H1 (cell line): ENCODE data around the gene ADAMTS4. TPM values are rescaled to one million over a fixed set of nuclear protein-coding genes. Genes with fewer than 3 reads are reported as not detected.

Source experiments
- CTCF ChIA-PET: fragments of 300-600 bp; sonication (Branson Sonifier 250); formaldehyde crosslinking; loops from one replicate; lab custom pipeline; 2021; ENCODE audit not compliant: partially characterized antibody; lab: Charles Lee
- POLR2A ChIA-PET: fragments of 300-600 bp; sonication (Branson Sonifier 250); formaldehyde crosslinking; loops from one replicate; lab custom pipeline; 2021; ENCODE audit warnings: inconsistent platforms; ENCODE audit not compliant: partially characterized antibody; lab: Charles Lee
- DNase-seq, 2 experiments: peaks; one replicate each; pipeline versions ENCODE4 v3.0.0 to v3.0.0-alpha.2; 2010 to 2022; ENCODE audit warnings: low spot score in 2 of 2, low read depth in 1 of 2, mixed read lengths in 1 of 2
- FAIRE-seq: peaks from 2 replicates; lab custom pipeline; 2011; peaks lifted over from hg19 to GRCh38; lab: Jason Lieb, UNC
- H2AFZ ChIP-seq: 2 replicates; pipeline ENCODE4 v1.8.1; 2012; ENCODE audit warnings: low read length, inconsistent platforms
- H2AK5ac ChIP-seq: 2 replicates; pipeline ENCODE4 v1.6.1; 2013; ENCODE audit warnings: low read depth, low read length
- H2BK120ac ChIP-seq: replicated peaks from 2 replicates; pipeline ENCODE3; 2013; ENCODE audit warnings: low read depth, low read length, inconsistent platforms
- H2BK12ac ChIP-seq: 2 replicates; pipeline ENCODE4 v1.6.1; 2013; ENCODE audit warnings: low read depth, low read length
- H2BK15ac ChIP-seq: 2 replicates; pipeline ENCODE4 v1.6.1; 2013; ENCODE audit warnings: low read length
- H2BK20ac ChIP-seq: 2 replicates; pipeline ENCODE4 v1.6.1; 2013; ENCODE audit warnings: low read length
- H2BK5ac ChIP-seq: 2 replicates; pipeline ENCODE4 v1.6.1; 2013; ENCODE audit warnings: low read depth, low read length
- H3K14ac ChIP-seq: 2 replicates; pipeline ENCODE4 v1.6.1; 2013; ENCODE audit warnings: inconsistent platforms; ENCODE audit not compliant: insufficient read length
- H3K18ac ChIP-seq: 2 replicates; pipeline ENCODE4 v1.6.1; 2013; ENCODE audit warnings: low read length; ENCODE audit errors: extremely low read depth
- H3K23ac ChIP-seq: 2 replicates; pipeline ENCODE4 v1.6.1; 2013; ENCODE audit warnings: inconsistent platforms; ENCODE audit not compliant: insufficient read length
- H3K23me2 ChIP-seq: 2 replicates; pipeline ENCODE4 v1.6.1; 2013; ENCODE audit warnings: low read depth, low read length
- H3K27ac ChIP-seq: 2 replicates; pipeline ENCODE4 v1.6.1; 2011; ENCODE audit warnings: low read depth, low read length, inconsistent platforms
- H3K27me3 ChIP-seq, 4 experiments: replicated peaks in 1 of 4; 1 replicate in 1 of 4; 2 replicates in 3 of 4; pipeline versions ENCODE4 v1.6.1 to v1.8.1; 2011 to 2013; ENCODE audit warnings: low read length in 3 of 4, mild to moderate bottlenecking in 3 of 4, inconsistent platforms in 2 of 4, mixed read lengths in 2 of 4, moderate library complexity in 1 of 4; ENCODE audit not compliant: control insufficient read depth in 3 of 4, insufficient read depth in 3 of 4; ENCODE audit errors: extremely low read depth in 1 of 4
- H3K36me3 ChIP-seq, 4 experiments: 2 replicates each; pipeline versions ENCODE4 v1.6.1 to v1.8.1; 2011 to 2013; ENCODE audit warnings: mild to moderate bottlenecking in 4 of 4, low read length in 3 of 4, moderate library complexity in 2 of 4, control low read depth in 1 of 4, inconsistent platforms in 1 of 4; ENCODE audit not compliant: insufficient read depth in 4 of 4, control insufficient read depth in 2 of 4
- H3K4ac ChIP-seq: replicated peaks from 2 replicates; pipeline ENCODE3; 2013; ENCODE audit warnings: low read length, low read depth, mixed read lengths, inconsistent platforms; ENCODE audit not compliant: insufficient read length
- H3K4me1 ChIP-seq, 4 experiments: replicated peaks in 1 of 4; 1 replicate in 1 of 4; 2 replicates in 3 of 4; pipeline versions ENCODE4 v1.6.1 to v1.8.1; 2011 to 2013; ENCODE audit warnings: low read length in 3 of 4, inconsistent platforms in 2 of 4, mixed read lengths in 1 of 4; ENCODE audit not compliant: insufficient read depth in 4 of 4, control insufficient read depth in 3 of 4
- H3K4me2 ChIP-seq, 2 experiments: 2 replicates each; pipeline versions ENCODE4 v1.6.1 to v1.8.1; 2011 to 2013; ENCODE audit warnings: low read depth in 2 of 2, low read length in 2 of 2, control low read depth in 1 of 2, inconsistent platforms in 1 of 2, mild to moderate bottlenecking in 1 of 2; ENCODE audit not compliant: insufficient read depth in 1 of 2
- H3K4me3 ChIP-seq, 4 experiments: fragments of 200-600, 300-600 bp in 1 of 4; sonication (generic), shearing (Covaris generic), sonication (Bioruptor Twin) in 1 of 4; 2 replicates each; pipeline versions ENCODE4 v1.5.1 to v1.8.1; 2011 to 2016; ENCODE audit warnings: low read length in 4 of 4, low read depth in 3 of 4, control low read depth in 2 of 4, inconsistent platforms in 2 of 4, mild to moderate bottlenecking in 2 of 4, mixed read lengths in 1 of 4, moderate library complexity in 1 of 4; ENCODE audit not compliant: insufficient read depth in 2 of 4; ENCODE audit errors: extremely low read depth in 1 of 4
- H3K56ac ChIP-seq: replicated peaks from 2 replicates; pipeline ENCODE3; 2013; ENCODE audit warnings: low read depth, mild to moderate bottlenecking, mixed read lengths, low read length, inconsistent platforms; ENCODE audit not compliant: insufficient read length
- H3K79me1 ChIP-seq: 2 replicates; pipeline ENCODE4 v1.6.1; 2013; ENCODE audit warnings: low read depth, low read length, control low read depth
- H3K79me2 ChIP-seq, 2 experiments: 2 replicates each; pipeline versions ENCODE4 v1.6.1 to v1.8.1; 2012 to 2013; ENCODE audit warnings: low read length in 2 of 2, mild to moderate bottlenecking in 2 of 2, inconsistent platforms in 1 of 2; ENCODE audit not compliant: insufficient read depth in 2 of 2, control insufficient read depth in 1 of 2
- H3K9ac ChIP-seq, 4 experiments: replicated peaks in 1 of 4; 1 replicate in 1 of 4; 2 replicates in 3 of 4; pipeline versions ENCODE4 v1.6.1 to v1.8.1; 2011 to 2013; ENCODE audit warnings: low read depth in 3 of 4, low read length in 3 of 4, control low read depth in 2 of 4, mild to moderate bottlenecking in 2 of 4, moderate library complexity in 2 of 4, inconsistent platforms in 1 of 4; ENCODE audit errors: extremely low read depth in 1 of 4
- H3K9me3 ChIP-seq, 2 experiments: 2 replicates each; pipeline versions ENCODE4 v1.6.1 to v1.8.1; 2012 to 2013; ENCODE audit warnings: mild to moderate bottlenecking in 2 of 2, moderate library complexity in 2 of 2, control low read depth in 1 of 2, inconsistent platforms in 1 of 2, low read depth in 1 of 2, low read length in 1 of 2, mixed read lengths in 1 of 2; ENCODE audit not compliant: insufficient read depth in 2 of 2
- H4K20me1 ChIP-seq, 2 experiments: replicated peaks in 1 of 2; 2 replicates each; pipeline versions ENCODE3 to v1.8.1; 2011 to 2013; ENCODE audit warnings: inconsistent platforms in 2 of 2, low read length in 2 of 2, mild to moderate bottlenecking in 1 of 2; ENCODE audit not compliant: insufficient read depth in 2 of 2, control insufficient read depth in 1 of 2
- H4K5ac ChIP-seq: 2 replicates; pipeline ENCODE4 v1.6.1; 2013; ENCODE audit warnings: low read length, low read depth, mixed read lengths, inconsistent platforms; ENCODE audit not compliant: insufficient read length
- H4K8ac ChIP-seq: 2 replicates; pipeline ENCODE4 v1.8.0; 2013; ENCODE audit warnings: mild to moderate bottlenecking, moderate library complexity, low read length, inconsistent platforms; ENCODE audit not compliant: insufficient read depth; ENCODE audit errors: extremely low read depth
- H4K91ac ChIP-seq: replicated peaks from 2 replicates; pipeline ENCODE3; 2013; ENCODE audit warnings: low read length, mixed read lengths, inconsistent platforms; ENCODE audit not compliant: insufficient read length
- CBX8 ChIP-seq: fragments of 300-800, 300-1000 bp; sonication (generic); IDR thresholded peaks from 2 replicates; pipeline ENCODE4 v1.7.1; 2016; ENCODE audit warnings: low read depth, low read length, borderline replicate concordance
- EZH2 ChIP-seq: fragments of 200-600 bp; sonication (generic); IDR thresholded peaks from 2 replicates; pipeline ENCODE4 v1.7.1; 2012; ENCODE audit warnings: low read depth, mild to moderate bottlenecking, moderate library complexity, low read length, inconsistent platforms; ENCODE audit not compliant: severe bottlenecking
- JUN ChIP-seq: IDR thresholded peaks from 2 replicates; pipeline ENCODE4 v1.6.1; 2011; ENCODE audit warnings: low read depth, mild to moderate bottlenecking, improper control_type of control experiment, low read length
- JUND ChIP-seq: IDR thresholded peaks from 2 replicates; pipeline ENCODE4 v1.6.1; 2011; ENCODE audit warnings: mild to moderate bottlenecking, improper control_type of control experiment, low read length
- MAFK ChIP-seq: IDR thresholded peaks from 2 replicates; pipeline ENCODE4 v1.6.1; 2012; ENCODE audit warnings: low read depth, mild to moderate bottlenecking, improper control_type of control experiment, low read length
- NANOG ChIP-seq: IDR thresholded peaks from 2 replicates; pipeline ENCODE4 v1.6.1; 2011; ENCODE audit warnings: low read length, low read depth, mild to moderate bottlenecking, inconsistent platforms; ENCODE audit not compliant: insufficient read depth, poor library complexity, severe bottlenecking
- PHF8 ChIP-seq: fragments of 200-600 bp; sonication (generic); conservative IDR thresholded peaks from 2 replicates; pipeline ENCODE4 v1.7.1; 2012; ENCODE audit warnings: low read depth, mild to moderate bottlenecking, inconsistent platforms, low read length, moderate library complexity
- POLR2A ChIP-seq, 2 experiments: IDR thresholded peaks; 1 replicate in 1 of 2; 2 replicates in 1 of 2; pipeline ENCODE4 v1.6.1; 2011; ENCODE audit warnings: low read depth in 2 of 2, low read length in 2 of 2, mild to moderate bottlenecking in 2 of 2; ENCODE audit errors: control extremely low read depth in 1 of 2
- POU5F1 ChIP-seq: IDR thresholded peaks from 2 replicates; pipeline ENCODE4 v1.6.1; 2011; ENCODE audit warnings: low read depth, mild to moderate bottlenecking, low read length, moderate library complexity
- RNF2 ChIP-seq: fragments of 200-900, 300-1000 bp; sonication (generic); IDR thresholded peaks from 2 replicates; pipeline ENCODE4 v1.7.1; 2016; ENCODE audit warnings: borderline replicate concordance, low read depth, mild to moderate bottlenecking, antibody characterized with exemption, low read length; ENCODE audit not compliant: poor library complexity, severe bottlenecking; ENCODE audit errors: missing control alignments
- SIN3A ChIP-seq, 2 experiments: IDR thresholded peaks in 1 of 2; conservative IDR thresholded peaks in 1 of 2; 2 replicates each; pipeline ENCODE4 v1.6.1; 2011 to 2012; ENCODE audit warnings: low read length in 2 of 2, improper control_type of control experiment in 1 of 2, low read depth in 1 of 2, mild to moderate bottlenecking in 1 of 2
- SP4 ChIP-seq: IDR thresholded peaks from 2 replicates; pipeline ENCODE4 v1.6.1; 2012; ENCODE audit warnings: low read length, inconsistent platforms
- TBP ChIP-seq: IDR thresholded peaks from 2 replicates; pipeline ENCODE4 v1.6.1; 2011; ENCODE audit warnings: low read depth, low read length, improper control_type of control experiment
- WGBS, 2 experiments: shearing (Covaris generic) in 1 of 2; methylation state at CpG; one replicate each; pipeline versions ENCODE4 v1.1.6 to v1.1.7; 2013 to 2015; ENCODE audit warnings: low lambda C conversion rate in 2 of 2, mixed read lengths in 2 of 2, inconsistent platforms in 1 of 2, low coverage in 1 of 2, missing lambda C conversion rate in 1 of 2; ENCODE audit not compliant: insufficient replicate concordance in 2 of 2, insufficient coverage in 1 of 2, insufficient read length in 1 of 2; ENCODE audit errors: extremely low coverage in 1 of 2, missing lambda C conversion rate in 1 of 2; 5-methylcytosine and 5-hydroxymethylcytosine counted together
- polyA plus RNA-seq, 7 experiments: library from polyadenylated mRNA; depleted of rRNA in 3 of 7; stranded (reverse) in 5 of 7; unstranded in 2 of 7; fragments of >200 nt in 5 of 7; fragments of 200-250 nt in 2 of 7; gene quantifications; 1 replicate in 5 of 7; 2 replicates in 1 of 7; 4 replicates in 1 of 7; pipeline versions ENCODE4 v1.2.1 to v1.2.3, GENCODE V29; 2011 to 2013; ENCODE audit warnings: missing spikeins in 2 of 7, mixed read lengths in 2 of 7
- total RNA-seq: library from RNA; stranded (reverse); fragmentation: NEBNext Ultra II Directional; extraction: Animal tissue kit (Norgen Biotek cat#: 25700); gene quantifications from 2 replicates; pipeline ENCODE4 v1.2.1, GENCODE V29; 2021
- TF ChIP-seq, protein P1 (sequence below): IDR thresholded peaks from 2 replicates; pipeline ENCODE4 v1.6.1; 2012; ENCODE audit warnings: inconsistent platforms

The ADAMTS4 gene
- total and polyA plus RNA-seq, 2 of the 8 experiments (the other 6 are each of a cell fraction or from before 2014, with no cell fraction given): 4.6 to 7.2 TPM

DNA sequence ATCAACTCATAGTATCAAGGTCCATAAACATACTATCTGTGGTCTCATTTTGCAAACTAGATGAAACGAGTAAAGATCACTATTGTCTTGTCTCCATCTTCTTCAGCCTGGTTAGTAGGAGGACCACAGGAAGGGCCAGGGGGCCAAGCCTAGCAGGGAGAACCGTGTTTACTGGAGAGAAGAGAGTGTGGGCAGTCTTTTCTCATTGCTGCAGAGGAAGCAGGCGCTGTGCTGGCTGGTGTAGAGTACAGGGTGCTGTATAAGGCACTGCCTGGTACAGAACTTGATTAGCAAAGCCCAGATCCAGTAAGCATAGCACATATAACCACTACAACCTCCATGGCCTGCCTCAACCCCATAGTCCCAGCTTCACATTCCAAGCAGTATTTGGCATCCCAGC, 11.5 kb downstream of the ADAMTS4 start:
- no peak overlapping the region for H4K8ac ChIP-seq
- H4K5ac ChIP-seq: no peak overlapping the region
- ChIA-PET POLR2A (interaction anchor here (1.4 kb wide), 1 partner anchor 9 kb away, joined by 3 read pairs; no protein-coding TSS in a partner anchor), CTCF (interaction anchor here (0.8 to 1.1 kb wide), 3 partner anchors 10 to 23 kb away, joined by 3 to 4 read pairs (median 3); partner anchors contain the start of genes ADAMTS4 and B4GALT3)
- no peaks in the 10 kb centered on the region; a peak in 1 of 7 replicates for H3K4me1 ChIP-seq
- no peak overlapping the region for H2BK12ac ChIP-seq
- no peaks in the 10 kb centered on the region for H3K79me2 ChIP-seq
- no peak overlapping the region for H3K14ac ChIP-seq
- no peak overlapping the region for H2BK20ac ChIP-seq
- H2BK15ac ChIP-seq: no peak overlapping the region
- H3K4me3 ChIP-seq: no peak overlapping the region
- H3K56ac ChIP-seq: no peak overlapping the region
- H2AFZ ChIP-seq: no peak overlapping the region
- no peak overlapping the region for H4K91ac ChIP-seq
- H3K27ac ChIP-seq: no peak overlapping the region; the same call in 1 of the 2 replicates
- H3K18ac ChIP-seq: no peak overlapping the region
- H3K23me2 ChIP-seq: no peaks in the 10 kb centered on the region; the same call in 1 of the 2 replicates
- no peak overlapping the region for H3K23ac ChIP-seq
- no peaks in the 10 kb centered on the region for H4K20me1 ChIP-seq
- WGBS, 2 experiments: 85% methylated on average over 3 of the region's 3 CpGs; no CpG with 5 or more reads in 1 of the 2 experiments
- no peak for DNase-seq
- no peak overlapping the region for H3K4ac ChIP-seq
- no peak overlapping the region for H3K9ac ChIP-seq
- H3K27me3 ChIP-seq: no peaks in the 10 kb centered on the region; a peak in 1 of 7 replicates
- no peaks in the 10 kb centered on the region for H3K9me3 ChIP-seq
- H3K36me3 ChIP-seq: peaks cover 4 to 12% (median 7%) of the 10 kb centered on the region in 4 experiments; a peak in 4 of 8 replicates
- H3K4me2 ChIP-seq: no peak overlapping the region
- H3K79me1 ChIP-seq: no peaks in the 10 kb centered on the region
- no peak overlapping the region for H2AK5ac ChIP-seq
- H2BK120ac ChIP-seq: no peak overlapping the region
- H2BK5ac ChIP-seq: no peak overlapping the region
- no peak for FAIRE-seq
- no peak for TF ChIP-seq POLR2A (IDR thresholded peaks at IDR 0.05; ENCODE audit: control extremely low read depth in 1 of 2, low read depth in 2 of 2, low read length in 2 of 2)
- no peak for TF ChIP-seq SP4
- no peak for TF ChIP-seq TBP
- no peak for TF ChIP-seq POU5F1
- no peak for TF ChIP-seq SIN3A (conservative IDR thresholded peaks at IDR 0.05 in 1 of 2, IDR thresholded peaks at IDR 0.05 in 1 of 2; ENCODE audit: low read depth in 1 of 2, low read length in 2 of 2)
- no peak for TF ChIP-seq PHF8
- TF ChIP-seq RNF2: no peak
- TF ChIP-seq, protein P1, sequence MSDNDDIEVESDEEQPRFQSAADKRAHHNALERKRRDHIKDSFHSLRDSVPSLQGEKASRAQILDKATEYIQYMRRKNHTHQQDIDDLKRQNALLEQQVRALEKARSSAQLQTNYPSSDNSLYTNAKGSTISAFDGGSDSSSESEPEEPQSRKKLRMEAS: no peak
- no peak for TF ChIP-seq EZH2
- no peak for TF ChIP-seq JUN
- TF ChIP-seq CBX8: no peak
- no peak for TF ChIP-seq NANOG
- no peak for TF ChIP-seq JUND
- no peak for TF ChIP-seq MAFK
